K562 (cell line): ENCODE results near the gene XPR1. TPM values are rescaled to one million over a fixed set of nuclear protein-coding genes. Genes with fewer than 3 reads are reported as not detected.

Experiments
- ATAC-seq: fragments of 200-7000 bp; cut with Tn5 transposase; 3 replicates; pipeline ENCODE4 v1.9.1; 2020; ENCODE audit warnings: moderate library complexity
- BruUV-seq: library from RNA; stranded (reverse); fragments of 400-500 nt; replicated peaks from 2 replicates; lab custom pipeline; 2021; lab: Mats Ljungman, UMichigan
- CTCF ChIA-PET: fragments of 300-600 bp; formaldehyde crosslinking; extraction: SDS; loops from one replicate; lab custom pipeline; 2021; ENCODE audit warnings: low intra/inter-chr PET ratio; lab: Yijun Ruan, JAX
- POLR2A ChIA-PET: fragments of 300-600, 350-650 bp; sonication (Branson Sonifier 250); formaldehyde crosslinking; extraction: SDS; loops from one replicate; lab custom pipeline; 2021; ENCODE audit warnings: antibody characterized with exemption, inconsistent platforms; lab: Yijun Ruan, JAX
- DNase-seq, 4 experiments: peaks; one replicate each; pipeline versions ENCODE4 v3.0.0 to v3.0.0-alpha.2; 2011 to 2018; ENCODE audit warnings: low spot score in 3 of 4, mixed read lengths in 3 of 4; ENCODE audit errors: extremely low read depth in 1 of 4
- FAIRE-seq: peaks from 2 replicates; lab custom pipeline; 2011; peaks lifted over from hg19 to GRCh38; lab: Jason Lieb, UNC
- H2AFZ ChIP-seq: 2 replicates; pipeline ENCODE4 v1.6.0; 2011; ENCODE audit warnings: low read depth, low read length, control low read depth, inconsistent platforms
- H3K27ac ChIP-seq: fragments of 200-600 bp; 3 replicates; pipeline ENCODE4 v1.8.0; 2011; ENCODE audit warnings: low read depth, mild to moderate bottlenecking, control low read depth, inconsistent platforms, low read length, moderate library complexity, mixed read lengths; ENCODE audit errors: extremely low read depth
- H3K27me3 ChIP-seq, 2 experiments: fragments of 300-600 bp in 1 of 2; 2 replicates in 1 of 2; 3 replicates in 1 of 2; pipeline versions ENCODE4 v1.6.0 to v1.8.0; 2011; ENCODE audit warnings: inconsistent platforms in 2 of 2, low read length in 2 of 2, mild to moderate bottlenecking in 1 of 2, mixed read lengths in 1 of 2, moderate library complexity in 1 of 2; ENCODE audit not compliant: control insufficient read depth in 2 of 2, insufficient read depth in 2 of 2
- H3K36me3 ChIP-seq: fragments of 300-600 bp; 3 replicates; pipeline ENCODE4 v1.8.0; 2011; ENCODE audit warnings: mild to moderate bottlenecking, low read length, inconsistent platforms; ENCODE audit not compliant: control insufficient read depth, insufficient read depth
- H3K4me1 ChIP-seq, 2 experiments: fragments of 200-600 bp in 1 of 2; replicated peaks in 1 of 2; 2 replicates in 1 of 2; 3 replicates in 1 of 2; pipeline versions ENCODE4 v1.5.1 to v1.8.0; 2011; ENCODE audit warnings: inconsistent platforms in 2 of 2, low read length in 2 of 2, mild to moderate bottlenecking in 1 of 2, mixed read lengths in 1 of 2, moderate library complexity in 1 of 2; ENCODE audit not compliant: control insufficient read depth in 2 of 2, insufficient read depth in 2 of 2
- H3K4me2 ChIP-seq: 2 replicates; pipeline ENCODE4 v1.6.1; 2011; ENCODE audit warnings: low read length, control low read depth, inconsistent platforms, mixed read lengths; ENCODE audit not compliant: insufficient read depth
- H3K4me3 ChIP-seq: fragments of 200-600 bp; sonication (generic), shearing (Covaris generic); 2 replicates; pipeline ENCODE4 v1.5.1; 2016; ENCODE audit warnings: control low read depth, inconsistent platforms
- H3K79me2 ChIP-seq: fragments of 200-600 bp; 3 replicates; pipeline ENCODE4 v1.8.0; 2011; ENCODE audit warnings: low read length, inconsistent platforms; ENCODE audit not compliant: control insufficient read depth, insufficient read depth
- H3K9ac ChIP-seq, 2 experiments: 2 replicates each; pipeline versions ENCODE4 v1.6.0 to v1.6.1; 2011; ENCODE audit warnings: low read depth in 2 of 2, low read length in 2 of 2, control low read depth in 1 of 2, inconsistent platforms in 1 of 2, mild to moderate bottlenecking in 1 of 2, mixed read lengths in 1 of 2; ENCODE audit not compliant: insufficient read depth in 1 of 2
- H3K9me1 ChIP-seq: one replicate; pipeline ENCODE4 v1.6.0; 2011; ENCODE audit warnings: inconsistent platforms, mild to moderate bottlenecking, low read length, moderate library complexity; ENCODE audit not compliant: control insufficient read depth, insufficient read depth
- H3K9me3 ChIP-seq: replicated peaks from 2 replicates; pipeline ENCODE4 v1.5.1; 2011; ENCODE audit warnings: low read depth, low read length, inconsistent platforms; ENCODE audit not compliant: control insufficient read depth, insufficient read depth
- H4K20me1 ChIP-seq: replicated peaks from 2 replicates; pipeline ENCODE4 v1.6.1; 2011; ENCODE audit warnings: low read length, inconsistent platforms, mixed read lengths; ENCODE audit not compliant: control insufficient read depth, insufficient read depth
- DNMT1 ChIP-seq: fragments of 450-650 bp; IDR thresholded peaks from 2 replicates; pipeline ENCODE4 v1.6.1; 2016; ENCODE audit warnings: antibody characterized with exemption, mild to moderate bottlenecking
- FOXK1 ChIP-seq: sonication (generic); formaldehyde crosslinking; IDR thresholded peaks from 2 replicates; pipeline ENCODE4 v1.8.0; 2022; ENCODE audit warnings: missing genetic modification reagents, mild to moderate bottlenecking, borderline replicate concordance
- SIX5 ChIP-seq, 2 experiments: IDR thresholded peaks; 2 replicates each; pipeline ENCODE4 v1.6.1; 2011; ENCODE audit warnings: low read length in 2 of 2, borderline replicate concordance in 1 of 2, low read depth in 1 of 2, mild to moderate bottlenecking in 1 of 2, moderate library complexity in 1 of 2; ENCODE audit not compliant: insufficient read depth in 1 of 2
- WGBS: fragments of 100-300 bp; shearing (Covaris generic); methylation state at CpG from one replicate; pipeline ENCODE4 v1.1.6; 2016; ENCODE audit warnings: low coverage, mixed read lengths; ENCODE audit not compliant: insufficient coverage; ENCODE audit errors: missing lambda C conversion rate; 5-methylcytosine and 5-hydroxymethylcytosine counted together
- in situ Hi-C: fragments of 300-500 bp; cut with MboI; formaldehyde crosslinking; loops from 4 replicates; pipeline ENCODE4 v1.15.0; 2018; ENCODE audit warnings: inconsistent platforms, mixed read lengths
- intact Hi-C: fragments of 100-400 bp; cut with micrococcal nuclease; formaldehyde crosslinking; loops from 2 replicates; pipeline ENCODE4 v1.14.2; 2022
- polyA plus RNA-seq, 8 experiments: library from polyadenylated mRNA; depleted of rRNA in 4 of 8; stranded (reverse) in 5 of 8; unstranded in 3 of 8; fragments of >200 nt; fragmentation: Nextera tagmentation in 2 of 8; fragmentation: Illumina TruSeq in 1 of 8; extraction: Ambion mirVana in 2 of 8; extraction: Trizol in 1 of 8; gene quantifications; 2 replicates each; pipeline versions ENCODE4 v1.2.1 to v1.2.3, GENCODE V29; 2011 to 2014; ENCODE audit warnings: inconsistent platforms in 1 of 8, missing spikeins in 1 of 8
- total RNA-seq, 7 experiments: library from RNA; depleted of rRNA in 6 of 7; stranded (reverse); fragments of >200 nt in 6 of 7; fragmentation: Illumina TruSeq in 2 of 7; extraction: Trizol in 2 of 7; gene quantifications; 2 replicates each; pipeline versions ENCODE4 v1.2.1 to v1.2.3, GENCODE V29; 2011 to 2021; ENCODE audit warnings: low replicate concordance in 1 of 7
- TF ChIP-seq, protein P1 (sequence below): sonication (generic); formaldehyde crosslinking; IDR thresholded peaks from 2 replicates; pipeline ENCODE4 v1.8.1; 2022; ENCODE audit warnings: missing genetic modification reagents
- TF ChIP-seq, protein P2 (sequence below): conservative IDR thresholded peaks from 2 replicates; pipeline ENCODE4 v1.6.1; 2011; ENCODE audit warnings: low read depth, mild to moderate bottlenecking, low read length; ENCODE audit not compliant: control insufficient read depth
- TF ChIP-seq, protein P3 (sequence below): fragments of 450-650 bp; conservative IDR thresholded peaks from 2 replicates; pipeline ENCODE4 v1.6.1; 2016; ENCODE audit warnings: missing genetic modification characterization, low read depth, mild to moderate bottlenecking, control low read depth, missing compliant biosample characterization

Gene XPR1
- total and polyA plus RNA-seq, 9 of the 15 experiments (the other 6 are each of a cell fraction or from before 2014, with no cell fraction given) = 3.0 to 66.2 (median 38.6) TPM

DNA sequence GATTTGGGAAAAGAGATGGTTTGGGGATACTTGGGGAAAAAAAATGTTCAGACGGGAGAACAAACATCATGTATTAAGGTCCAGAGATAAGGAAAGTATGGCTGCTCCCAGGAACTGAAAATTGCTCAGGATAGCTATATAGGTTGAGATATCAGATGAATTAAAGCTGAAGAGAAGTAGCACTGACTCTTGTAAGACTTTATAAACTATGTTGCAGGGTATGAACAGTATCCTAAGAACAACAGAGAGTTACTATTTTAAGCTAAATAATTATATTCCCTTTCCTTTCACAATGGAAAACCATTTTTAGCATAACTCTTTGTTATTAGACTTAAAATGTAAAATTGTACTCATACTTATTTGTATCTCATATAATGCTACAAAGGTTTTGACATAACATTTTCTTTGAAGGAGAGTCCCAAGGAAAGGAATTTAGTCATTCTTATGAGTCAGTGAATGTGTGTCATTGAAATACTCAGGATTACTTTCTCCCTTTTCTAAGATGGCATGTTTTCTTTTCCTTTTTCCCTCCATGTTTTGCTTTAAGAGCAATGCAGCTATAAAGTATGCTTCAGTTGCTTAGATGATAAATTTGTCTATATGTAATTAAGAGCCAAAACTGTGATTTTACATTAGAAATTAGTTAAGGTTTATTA, 141.5 kb downstream of the XPR1 start:
- DNase-seq = no peak
- no peak for FAIRE-seq
- TF ChIP-seq, protein P1, sequence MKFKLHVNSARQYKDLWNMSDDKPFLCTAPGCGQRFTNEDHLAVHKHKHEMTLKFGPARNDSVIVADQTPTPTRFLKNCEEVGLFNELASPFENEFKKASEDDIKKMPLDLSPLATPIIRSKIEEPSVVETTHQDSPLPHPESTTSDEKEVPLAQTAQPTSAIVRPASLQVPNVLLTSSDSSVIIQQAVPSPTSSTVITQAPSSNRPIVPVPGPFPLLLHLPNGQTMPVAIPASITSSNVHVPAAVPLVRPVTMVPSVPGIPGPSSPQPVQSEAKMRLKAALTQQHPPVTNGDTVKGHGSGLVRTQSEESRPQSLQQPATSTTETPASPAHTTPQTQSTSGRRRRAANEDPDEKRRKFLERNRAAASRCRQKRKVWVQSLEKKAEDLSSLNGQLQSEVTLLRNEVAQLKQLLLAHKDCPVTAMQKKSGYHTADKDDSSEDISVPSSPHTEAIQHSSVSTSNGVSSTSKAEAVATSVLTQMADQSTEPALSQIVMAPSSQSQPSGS (CRISPR knock-in tag) = no peak
- TF ChIP-seq, protein P2, sequence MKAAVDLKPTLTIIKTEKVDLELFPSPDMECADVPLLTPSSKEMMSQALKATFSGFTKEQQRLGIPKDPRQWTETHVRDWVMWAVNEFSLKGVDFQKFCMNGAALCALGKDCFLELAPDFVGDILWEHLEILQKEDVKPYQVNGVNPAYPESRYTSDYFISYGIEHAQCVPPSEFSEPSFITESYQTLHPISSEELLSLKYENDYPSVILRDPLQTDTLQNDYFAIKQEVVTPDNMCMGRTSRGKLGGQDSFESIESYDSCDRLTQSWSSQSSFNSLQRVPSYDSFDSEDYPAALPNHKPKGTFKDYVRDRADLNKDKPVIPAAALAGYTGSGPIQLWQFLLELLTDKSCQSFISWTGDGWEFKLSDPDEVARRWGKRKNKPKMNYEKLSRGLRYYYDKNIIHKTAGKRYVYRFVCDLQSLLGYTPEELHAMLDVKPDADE = no peak
- no peak for TF ChIP-seq DNMT1
- TF ChIP-seq SIX5 (IDR thresholded peaks at IDR 0.05; ENCODE audit: borderline replicate concordance in 1 of 2, insufficient read depth in 1 of 2, low read depth in 1 of 2, low read length in 2 of 2) = no peak
- no peak for TF ChIP-seq FOXK1
- TF ChIP-seq, protein P3, sequence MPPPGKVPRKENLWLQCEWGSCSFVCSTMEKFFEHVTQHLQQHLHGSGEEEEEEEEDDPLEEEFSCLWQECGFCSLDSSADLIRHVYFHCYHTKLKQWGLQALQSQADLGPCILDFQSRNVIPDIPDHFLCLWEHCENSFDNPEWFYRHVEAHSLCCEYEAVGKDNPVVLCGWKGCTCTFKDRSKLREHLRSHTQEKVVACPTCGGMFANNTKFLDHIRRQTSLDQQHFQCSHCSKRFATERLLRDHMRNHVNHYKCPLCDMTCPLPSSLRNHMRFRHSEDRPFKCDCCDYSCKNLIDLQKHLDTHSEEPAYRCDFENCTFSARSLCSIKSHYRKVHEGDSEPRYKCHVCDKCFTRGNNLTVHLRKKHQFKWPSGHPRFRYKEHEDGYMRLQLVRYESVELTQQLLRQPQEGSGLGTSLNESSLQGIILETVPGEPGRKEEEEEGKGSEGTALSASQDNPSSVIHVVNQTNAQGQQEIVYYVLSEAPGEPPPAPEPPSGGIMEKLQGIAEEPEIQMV = no peak
- Histone ChIP-seq H3K4me3 (no peak overlapping the region), H3K36me3 (no peaks in the 10 kb centered on the region), H3K4me1 (no peaks in the 10 kb centered on the region), H3K9me1 (no peaks in the 10 kb centered on the region), H3K27ac (no peak overlapping the region), H3K9ac (no peak overlapping the region), H3K9me3 (no peaks in the 10 kb centered on the region), H3K4me2 (no peak overlapping the region), H2AFZ (no peak overlapping the region), H3K27me3 (no peaks in the 10 kb centered on the region), H3K79me2 (peaks cover 32% of the 10 kb centered on the region; the same call in 2 of the 3 replicates), H4K20me1 (no peaks in the 10 kb centered on the region)
- ChIA-PET CTCF (no interaction called here), POLR2A (interaction anchor here (1.9 kb wide), 1 partner anchor 14 kb away, joined by 6 read pairs; no protein-coding TSS in a partner anchor)
- intact Hi-C loops (no loop called here), in situ Hi-C loops (no loop called here)
- ATAC-seq = no peak
- WGBS = 38% methylated on average over 1 of the region's 1 CpG
- no TSS peak for BruUV-seq
